IPS-15b (cell line): ENCODE measurements around the gene MIA.
"Not testable (repeated sequence)": the region's sequence is repeated elsewhere in the genome, so short reads cannot be mapped to it uniquely, and the experiment has no call there.

ENCODE experiments used
- H3K27me3 ChIP-seq: one replicate; pipeline ENCODE4 v1.6.1; 2013; ENCODE audit warnings: low read length; ENCODE audit not compliant: control insufficient read depth, insufficient read depth
- H3K36me3 ChIP-seq: one replicate; pipeline ENCODE4 v1.6.1; 2013; ENCODE audit warnings: low read length; ENCODE audit not compliant: control insufficient read depth, insufficient read depth
- H3K4me1 ChIP-seq: one replicate; pipeline ENCODE4 v1.6.1; 2013; ENCODE audit warnings: mild to moderate bottlenecking, low read length; ENCODE audit not compliant: control insufficient read depth, insufficient read depth
- H3K4me3 ChIP-seq: one replicate; pipeline ENCODE4 v1.5.1; 2013; ENCODE audit warnings: low read depth, low read length
- H3K9ac ChIP-seq: one replicate; pipeline ENCODE4 v1.6.1; 2013; ENCODE audit warnings: low read depth, mild to moderate bottlenecking, low read length
- H3K9me3 ChIP-seq: one replicate; pipeline ENCODE4 v1.6.1; 2013; ENCODE audit warnings: mild to moderate bottlenecking, low read length; ENCODE audit not compliant: control insufficient read depth, insufficient read depth

MIA gene

DNA sequence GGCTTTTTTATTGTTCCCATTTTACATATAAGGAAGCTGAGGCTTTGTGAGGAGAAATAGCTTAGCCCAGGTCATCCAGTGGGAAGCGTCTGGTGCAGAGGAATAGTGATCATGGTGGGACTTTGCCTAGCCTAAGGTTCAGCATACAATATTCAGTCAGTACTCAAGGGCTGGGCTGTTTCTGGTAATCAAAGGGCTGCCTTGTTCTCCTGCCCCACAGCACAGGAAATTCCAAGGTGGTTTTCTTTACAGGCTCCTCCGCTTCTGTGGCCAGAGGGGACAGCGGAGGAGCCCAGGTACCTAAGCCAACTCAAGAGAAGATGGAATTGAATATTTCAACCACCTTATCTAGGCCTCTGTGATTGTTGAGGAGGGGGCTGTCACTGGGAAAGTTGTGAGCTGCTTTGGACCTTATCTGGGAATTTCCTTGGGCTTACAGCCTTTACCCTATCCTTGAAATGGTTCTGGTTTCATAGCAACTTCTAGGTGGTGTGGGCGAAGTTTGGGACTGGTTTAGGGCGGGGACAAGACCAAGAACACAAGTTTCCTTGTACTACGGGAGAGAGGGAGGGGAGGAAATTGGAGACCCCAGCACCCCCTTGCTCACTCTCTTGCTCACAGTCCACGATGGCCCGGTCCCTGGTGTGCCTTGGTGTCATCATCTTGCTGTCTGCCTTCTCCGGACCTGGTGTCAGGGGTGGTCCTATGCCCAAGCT lies at the start of gene MIA:
Gene MIA, plus strand, starts transcription at position 606 of the 716 bp plus-strand sequence. Its CDS starts 22 bp downstream, at position 628.
- Histone ChIP-seq H3K36me3 (no peaks in the 10 kb centered on the region), H3K9me3 (no peaks in the 10 kb centered on the region), H3K4me1 (peaks cover 4% of the 10 kb centered on the region), H3K4me3 (no peak within 1 kb of the TSS), H3K9ac (no peak within 1 kb of the TSS), H3K27me3 (no peaks in the 10 kb centered on the region)

DNA sequence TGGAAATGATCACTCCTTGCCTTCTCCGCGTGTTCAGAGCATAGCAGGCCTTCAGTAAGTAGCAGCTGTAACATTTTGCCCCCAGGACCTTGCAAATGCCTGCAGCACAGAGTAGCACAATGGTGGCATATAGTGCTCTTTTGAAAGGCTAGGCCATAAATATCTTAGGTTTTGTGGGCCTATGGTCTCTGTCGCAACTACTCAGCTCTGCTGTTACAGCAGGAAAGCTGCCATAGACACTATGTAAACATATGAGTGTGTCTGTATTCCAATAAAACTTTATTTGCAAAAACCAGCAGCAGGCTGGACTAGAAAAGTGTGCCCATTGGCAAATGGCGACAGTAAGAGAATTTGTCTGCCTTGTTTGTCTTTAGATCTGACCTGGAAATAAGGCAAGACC lies 49.0 kb upstream of the MIA start:
- no peaks in the 10 kb centered on the region for H3K36me3 ChIP-seq
- no peak overlapping the region for H3K9ac ChIP-seq
- H3K9me3 ChIP-seq = no peaks in the 10 kb centered on the region
- H3K4me3 ChIP-seq = no peak overlapping the region
- H3K27me3 ChIP-seq = no peaks in the 10 kb centered on the region
- H3K4me1 ChIP-seq = no peaks in the 10 kb centered on the region

DNA sequence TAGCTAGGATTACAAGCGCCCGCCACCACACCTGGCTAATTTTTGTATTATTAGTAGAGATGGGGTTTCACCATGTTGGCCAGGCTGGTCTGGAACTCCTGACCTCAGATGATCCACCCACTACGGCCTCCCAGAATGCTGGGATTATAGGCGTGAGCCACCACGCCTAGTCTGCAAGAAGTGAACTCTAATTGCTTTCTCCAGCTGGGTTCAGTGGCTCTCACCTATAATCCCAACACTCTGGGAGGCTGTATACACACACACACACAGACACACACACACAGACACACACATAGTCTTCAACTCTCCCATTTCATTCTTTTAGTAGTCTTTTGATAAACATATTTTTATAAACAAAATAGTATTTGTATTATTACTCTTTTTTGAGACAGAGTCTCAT lies 45.3 kb upstream of the MIA start:
- not testable (repeated sequence) for H3K4me1 ChIP-seq, H3K9ac ChIP-seq, H3K4me3 ChIP-seq, H3K27me3 ChIP-seq, H3K9me3 ChIP-seq
- H3K36me3 ChIP-seq = peaks cover 11% of the 10 kb centered on the region

DNA sequence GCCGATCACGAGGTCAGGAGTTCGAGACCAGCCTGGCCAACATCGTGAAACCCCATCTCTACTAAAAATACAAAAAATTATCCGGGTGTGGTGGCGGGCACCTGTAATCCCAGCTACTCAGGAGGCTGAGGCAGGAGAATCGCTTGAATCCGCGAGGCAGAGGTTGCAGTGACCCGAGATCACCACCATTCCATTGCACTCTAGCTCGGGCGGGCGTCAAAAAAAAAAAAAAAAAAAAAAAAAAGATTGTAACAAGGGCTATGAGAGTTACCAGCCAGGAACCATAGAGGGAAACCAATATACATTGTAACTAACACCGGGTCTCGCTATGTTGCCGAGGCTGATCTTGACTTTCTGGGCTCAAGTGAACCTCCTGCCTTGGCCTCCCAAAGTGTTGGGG lies 43.0 kb upstream of the MIA start:
- H3K4me3 ChIP-seq, H3K9ac ChIP-seq, H3K27me3 ChIP-seq, H3K4me1 ChIP-seq, H3K9me3 ChIP-seq: not testable (repeated sequence)
- peaks cover 26% of the 10 kb centered on the region for H3K36me3 ChIP-seq

DNA sequence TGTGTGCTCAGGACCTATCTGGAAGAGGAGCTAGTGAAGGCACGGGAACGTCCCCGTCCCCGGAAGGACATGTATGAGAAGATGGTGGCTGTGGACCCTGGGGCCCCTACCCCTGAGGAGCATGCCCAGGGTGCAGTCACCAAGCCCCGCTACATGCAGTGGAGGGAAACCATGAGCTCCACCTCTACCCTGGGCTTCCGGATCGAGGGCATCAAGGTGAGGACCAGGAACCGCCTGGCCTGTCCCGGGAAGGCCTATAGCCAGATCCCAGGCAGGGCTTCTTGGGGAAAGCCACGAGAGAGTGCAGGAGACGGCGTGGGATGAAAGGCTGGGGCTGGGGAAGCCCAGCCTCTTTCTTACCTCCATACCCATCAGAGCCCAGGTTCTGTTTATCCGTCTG lies 42.2 kb upstream of the MIA start:
- no peak overlapping the region for H3K4me3 ChIP-seq
- H3K36me3 ChIP-seq = peaks cover 30% of the 10 kb centered on the region
- H3K4me1 ChIP-seq = no peaks in the 10 kb centered on the region
- no peaks in the 10 kb centered on the region for H3K9me3 ChIP-seq
- no peaks in the 10 kb centered on the region for H3K27me3 ChIP-seq
- no peak overlapping the region for H3K9ac ChIP-seq

DNA sequence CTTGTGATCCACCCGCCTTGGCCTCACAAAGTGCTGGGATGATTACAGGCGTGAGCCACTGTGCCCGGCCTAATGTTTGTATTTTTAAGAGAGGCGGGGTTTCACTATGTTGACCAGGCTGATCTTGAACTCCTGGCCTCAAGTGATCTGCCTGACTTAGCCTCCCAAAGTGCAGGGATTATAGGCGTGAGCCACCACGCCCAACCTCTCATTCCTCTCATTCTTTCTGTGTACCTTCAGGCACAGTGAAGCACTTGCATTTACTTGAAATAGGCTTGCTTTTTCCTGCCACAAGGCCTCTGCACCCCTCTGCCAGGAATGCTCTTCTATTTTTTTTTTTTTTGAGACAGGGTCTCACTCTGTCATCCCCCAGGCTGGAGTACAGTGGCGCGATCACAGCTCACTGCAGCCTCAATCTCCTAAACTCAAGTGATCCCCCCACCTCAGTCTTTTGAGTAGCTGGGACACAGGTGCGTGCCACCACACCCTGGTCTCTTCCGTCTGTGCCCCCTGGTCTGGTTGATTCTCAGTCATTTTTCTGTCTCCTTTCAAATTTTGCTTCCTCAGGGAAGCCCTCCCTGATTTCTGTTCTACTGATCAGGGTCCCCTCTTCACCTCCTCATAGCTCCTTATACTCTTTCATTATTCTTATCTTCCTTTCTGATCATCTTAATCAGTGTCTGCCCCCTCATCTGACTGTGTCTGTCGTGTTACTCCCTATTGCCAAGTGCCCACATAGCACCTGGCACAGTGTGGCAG lies 40.1 kb upstream of the MIA start:
- Histone ChIP-seq H3K27me3 (no peaks in the 10 kb centered on the region), H3K4me3 (no peak overlapping the region), H3K9me3 (no peaks in the 10 kb centered on the region), H3K9ac (no peak overlapping the region), H3K36me3 (peaks cover 33% of the 10 kb centered on the region), H3K4me1 (no peaks in the 10 kb centered on the region)

DNA sequence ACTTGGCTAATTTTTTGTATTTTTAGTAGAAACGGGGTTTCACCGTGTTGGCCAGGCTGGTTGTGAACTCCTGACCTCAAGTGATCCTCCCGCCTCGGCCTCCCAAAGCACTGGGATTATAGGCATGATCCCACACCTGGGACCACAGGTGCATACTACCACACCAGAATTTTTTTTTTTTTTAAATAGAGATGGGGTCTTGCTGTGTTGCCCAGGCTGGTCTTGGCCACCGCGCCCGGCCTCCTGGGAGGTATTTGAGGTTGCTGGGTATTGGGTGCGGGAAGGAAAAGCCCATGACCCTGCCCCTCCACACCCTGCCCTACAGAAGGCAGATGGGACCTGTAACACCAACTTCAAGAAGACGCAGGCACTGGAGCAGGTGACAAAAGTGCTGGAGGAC lies 38.7 kb upstream of the MIA start:
- peaks cover 36% of the 10 kb centered on the region for H3K36me3 ChIP-seq
- no peak overlapping the region for H3K9ac ChIP-seq
- H3K4me3 ChIP-seq = no peak overlapping the region
- no peaks in the 10 kb centered on the region for H3K9me3 ChIP-seq
- peaks cover 2% of the 10 kb centered on the region for H3K4me1 ChIP-seq
- H3K27me3 ChIP-seq = no peaks in the 10 kb centered on the region

DNA sequence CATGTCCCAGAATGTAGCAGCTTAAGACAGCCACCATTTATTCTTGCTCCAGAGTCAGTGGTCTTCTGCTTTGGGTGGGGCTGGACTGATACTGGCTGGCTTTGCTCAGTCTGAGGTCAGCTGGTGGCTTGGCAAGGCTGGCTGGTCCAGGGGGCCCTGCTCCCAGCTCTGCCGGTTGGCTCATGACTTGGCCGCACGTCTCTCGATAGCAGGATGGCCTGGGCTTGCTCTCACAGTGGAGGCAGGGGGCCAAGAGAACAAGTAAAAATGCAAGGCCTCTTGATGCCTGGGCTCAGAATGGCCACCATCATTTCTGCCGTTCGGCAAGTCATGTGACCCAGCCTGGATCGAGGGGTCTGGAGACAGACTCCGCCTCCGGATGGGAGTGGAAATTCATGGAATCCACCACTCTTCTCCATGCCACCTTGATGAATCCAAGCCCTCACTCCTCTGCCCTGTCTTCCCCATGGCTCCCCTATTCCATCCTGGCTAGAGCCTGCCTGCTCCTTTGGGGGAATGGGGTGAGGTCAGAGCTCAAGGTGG lies 38.1 kb upstream of the MIA start:
- no peaks in the 10 kb centered on the region for H3K27me3 ChIP-seq
- H3K9me3 ChIP-seq = no peaks in the 10 kb centered on the region
- no peak overlapping the region for H3K9ac ChIP-seq
- peaks cover 2% of the 10 kb centered on the region for H3K4me1 ChIP-seq
- peaks cover 39% of the 10 kb centered on the region for H3K36me3 ChIP-seq
- H3K4me3 ChIP-seq = no peak overlapping the region

DNA sequence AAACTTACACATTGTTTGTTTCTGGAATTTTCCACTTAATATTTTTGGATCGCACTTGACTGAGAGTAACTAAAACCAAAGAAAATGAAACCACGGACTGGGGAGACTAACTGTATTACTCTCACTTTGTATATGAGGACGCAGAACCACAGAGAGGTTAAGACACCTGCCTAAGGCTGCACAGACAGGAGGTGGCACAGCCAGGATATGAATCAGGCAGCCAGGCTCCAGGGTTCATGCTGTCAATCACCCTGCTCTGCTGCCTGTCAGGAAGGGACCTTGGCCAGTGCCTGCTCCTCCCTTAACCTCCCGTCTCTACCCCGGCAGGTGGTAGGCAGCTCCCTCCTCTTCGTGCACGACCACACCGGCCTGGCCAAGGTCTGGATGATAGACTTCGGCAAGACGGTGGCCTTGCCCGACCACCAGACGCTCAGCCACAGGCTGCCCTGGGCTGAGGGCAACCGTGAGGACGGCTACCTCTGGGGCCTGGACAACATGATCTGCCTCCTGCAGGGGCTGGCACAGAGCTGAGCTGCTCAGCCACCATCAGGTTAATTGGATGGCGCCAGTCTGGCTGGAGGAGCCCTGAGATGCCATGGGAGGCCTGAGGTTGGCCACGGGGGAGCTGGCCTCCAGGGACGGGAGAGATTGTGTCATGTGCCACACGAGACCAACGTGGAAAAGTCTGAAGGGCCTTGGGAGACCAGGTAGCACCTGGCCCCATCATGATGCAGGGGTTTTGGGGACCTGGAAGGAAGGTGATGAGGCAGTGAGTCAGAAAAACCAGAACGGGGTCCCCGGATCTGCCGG lies 36.1 kb upstream of the MIA start:
- no peak overlapping the region for H3K9ac ChIP-seq
- H3K4me3 ChIP-seq = no peak overlapping the region
- H3K27me3 ChIP-seq = no peaks in the 10 kb centered on the region
- no peaks in the 10 kb centered on the region for H3K9me3 ChIP-seq
- H3K36me3 ChIP-seq = peaks cover 40% of the 10 kb centered on the region
- H3K4me1 ChIP-seq = peaks cover 2% of the 10 kb centered on the region

DNA sequence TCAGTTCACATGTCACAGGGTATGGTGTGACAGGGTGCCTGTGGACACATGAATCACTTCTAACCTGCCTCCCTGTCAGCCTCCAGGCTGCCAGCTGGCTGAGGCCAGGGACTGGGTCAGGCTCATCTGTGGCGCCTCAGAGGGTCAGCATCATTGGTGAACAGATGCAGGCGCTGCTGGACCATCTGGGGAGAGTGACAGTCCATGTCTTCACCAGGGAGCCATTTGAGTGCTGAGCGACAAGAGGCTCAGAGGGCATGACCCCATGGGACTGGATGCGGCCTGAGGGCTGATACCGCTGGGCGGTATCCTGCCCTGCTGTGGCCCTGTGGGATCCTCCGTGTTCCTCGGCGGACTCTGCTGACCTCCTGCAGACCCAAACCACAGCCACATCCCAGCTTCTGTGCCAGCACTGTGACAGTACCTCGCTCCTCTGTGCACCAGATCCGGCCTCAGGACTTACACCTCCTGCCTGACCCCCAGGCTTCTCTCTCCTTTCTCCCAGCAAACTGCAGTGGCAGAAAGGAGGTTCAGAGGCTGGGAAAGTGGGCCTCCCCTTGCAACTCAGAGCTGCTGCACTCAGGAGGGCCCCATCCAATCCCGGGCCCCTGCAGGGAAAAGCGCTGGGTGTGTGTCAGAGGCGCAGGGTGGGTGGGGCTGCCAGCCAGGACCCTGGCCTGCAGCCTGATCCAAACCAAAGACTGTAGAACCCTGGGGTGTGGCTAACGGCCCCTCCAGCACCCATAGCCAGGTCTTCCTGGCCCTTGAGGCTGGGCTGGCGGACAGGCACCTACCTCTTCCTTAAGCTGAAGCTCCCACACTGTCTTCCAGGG lies 35.2 kb upstream of the MIA start:
- peaks cover 36% of the 10 kb centered on the region for H3K36me3 ChIP-seq
- H3K4me1 ChIP-seq = peaks cover 5% of the 10 kb centered on the region
- H3K9me3 ChIP-seq = no peaks in the 10 kb centered on the region
- H3K27me3 ChIP-seq = no peaks in the 10 kb centered on the region
- no peak overlapping the region for H3K9ac ChIP-seq
- H3K4me3 ChIP-seq = no peak overlapping the region

DNA sequence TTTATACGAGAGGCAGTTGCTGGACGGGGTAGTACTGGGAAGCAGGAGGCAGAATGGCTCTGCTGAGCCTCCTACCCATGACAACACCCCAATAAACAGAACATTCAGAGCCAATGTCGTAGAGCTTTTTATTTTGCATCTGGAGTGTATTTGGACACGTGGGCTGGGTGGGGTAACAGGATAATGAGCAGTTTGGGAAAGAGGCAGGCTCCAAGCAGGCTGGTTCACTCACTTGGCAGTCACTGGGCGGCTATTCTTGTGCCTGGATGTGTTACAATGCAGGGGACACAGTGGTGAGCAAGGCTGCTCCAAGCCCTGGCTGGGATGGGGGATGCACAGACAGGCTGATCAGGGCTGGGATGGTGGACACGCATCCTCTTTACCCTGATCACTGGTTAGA lies 34.6 kb upstream of the MIA start:
- H3K9me3 ChIP-seq = no peaks in the 10 kb centered on the region
- H3K36me3 ChIP-seq = peaks cover 29% of the 10 kb centered on the region
- peaks cover 7% of the 10 kb centered on the region for H3K4me1 ChIP-seq
- no peak overlapping the region for H3K4me3 ChIP-seq
- H3K9ac ChIP-seq = no peak overlapping the region
- H3K27me3 ChIP-seq = no peaks in the 10 kb centered on the region
